Adrenal gland (tissue), 12 donors: ENCODE results near the gene SLC38A5. TPM values are rescaled to one million over a fixed set of nuclear protein-coding genes. Genes with fewer than 3 reads are reported as not detected.

Source experiments
- DNase-seq, 7 donors: peaks; one replicate each; pipeline ENCODE4 v3.0.0-alpha.2; 2019 to 2020
- H3K27ac ChIP-seq, 5 donors: fragments of 200-600 bp; sonication (generic) in 4 of 5; 1 replicate in 3 of 5; 2 replicates in 2 of 5; pipeline versions ENCODE4 v1.5.1 to v1.8.0; 2016 to 2020; ENCODE audit warnings: mild to moderate bottlenecking in 1 of 5
- H3K27me3 ChIP-seq: fragments of 200-600 bp; 2 replicates; pipeline ENCODE4 v1.8.0; 2021
- H3K36me3 ChIP-seq, 2 donors: fragments of 200-600 bp; replicated peaks in 1 of 2; 1 replicate in 1 of 2; 2 replicates in 1 of 2; pipeline versions ENCODE4 v1.5.1 to v1.8.0; 2018 to 2022
- H3K4me1 ChIP-seq, 2 donors: fragments of 200-600 bp; replicated peaks in 1 of 2; 1 replicate in 1 of 2; 2 replicates in 1 of 2; pipeline versions ENCODE4 v1.5.1 to v1.8.0; 2018 to 2021
- H3K4me3 ChIP-seq, 4 donors: fragments of 200-600 bp; sonication (generic) in 3 of 4; one replicate each; pipeline ENCODE4 v1.5.1; 2016 to 2018
- H3K9me3 ChIP-seq, 3 donors: fragments of 200-600 bp; sonication (generic) in 1 of 3; replicated peaks in 1 of 3; 1 replicate in 2 of 3; 2 replicates in 1 of 3; pipeline versions ENCODE4 v1.5.1 to v1.8.0; 2016 to 2021
- CTCF ChIP-seq, 6 experiments: fragments of 450-650 bp in 4 of 6; fragments of 200-600 bp in 2 of 6; sonication (generic) in 1 of 6; IDR thresholded peaks; 1 replicate in 5 of 6; 2 replicates in 1 of 6; pipeline versions ENCODE4 v1.5.1 to v1.8.0; 2016 to 2021; ENCODE audit warnings: antibody characterized with exemption in 6 of 6, mild to moderate bottlenecking in 2 of 6, moderate library complexity in 1 of 6
- POLR2A ChIP-seq, 2 donors: fragments of 450-650 bp; IDR thresholded peaks; one replicate each; pipeline ENCODE4 v1.6.1; 2017; ENCODE audit warnings: antibody characterized with exemption in 2 of 2, mild to moderate bottlenecking in 2 of 2, moderate library complexity in 1 of 2
- WGBS, 4 donors: extraction: QIAGEN DNeasy Blood & Tissue Kit in 2 of 4; methylation state at CpG; one replicate each; pipeline versions ENCODE4 v1.1.5 to v1.1.7; 2013 to 2017; 5-methylcytosine and 5-hydroxymethylcytosine counted together
- intact Hi-C, 2 donors: fragments of 100-400 bp; cut with DNase I; formaldehyde crosslinking; loops; one replicate each; pipeline versions ENCODE4 v1.14.1 to v1.15.0; 2022 to 2023
- polyA plus RNA-seq, 3 donors: library from polyadenylated mRNA; stranded (reverse); fragments of 200-250 nt in 2 of 3; fragments of 350-450 nt in 1 of 3; fragmentation: Illumina TruSeq in 1 of 3; extraction: RNeasy Lipid Tissue Mini Kit (QIAGEN cat#74804) in 1 of 3; gene quantifications; one replicate each; pipeline ENCODE4 v1.2.3, GENCODE V29; 2013 to 2014
- total RNA-seq, 9 donors: library from RNA; depleted of rRNA in 4 of 9; stranded (reverse); fragments of >200 nt in 4 of 9; fragments of 120-200 nt in 1 of 9; fragmentation: NEBNext Ultra II Directional in 1 of 9; extraction: Animal tissue kit (Norgen Biotek cat#: 25700) in 1 of 9; gene quantifications; one replicate each; pipeline versions ENCODE4 v1.1.0 to v1.2.4, GENCODE V29; 2013 to 2023
- donor health status: healthy with polysubstance abuse.
- donor health status: Bipolar disorder and iron deficiency.
- donor health status: DM: yes; HTN: yes; CAD: no.
- donor health status: DM: no; HTN: no; CAD: no.
- donor health status: DM: no; HTN: no; CAD: no.
- donor health status: DM: yes; HTN: yes; CAD: no.

Gene SLC38A5
- total and polyA plus RNA-seq, 12 donors: 0.11 to 6.6 (median 4.6) TPM

DNA sequence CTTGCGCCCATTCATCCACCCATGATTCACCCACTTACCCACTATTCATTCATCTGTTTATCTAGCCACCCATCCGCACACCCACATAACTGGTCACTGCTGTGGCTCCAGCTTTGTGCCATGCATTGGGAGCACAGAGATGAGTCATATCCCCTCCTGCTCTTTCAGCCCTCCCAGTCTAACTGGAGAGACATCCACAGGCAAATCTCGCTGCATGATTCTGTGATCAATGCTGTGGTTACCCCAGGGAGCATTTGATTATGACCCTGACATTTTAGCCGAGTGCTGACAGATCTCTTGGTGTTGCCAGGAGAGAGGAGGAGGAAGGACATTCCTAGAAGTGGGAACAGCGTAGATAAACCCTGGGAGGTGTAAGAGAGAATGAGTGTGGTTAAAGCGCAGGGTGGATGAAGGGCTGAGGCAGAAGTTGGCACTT is 28.3 kb upstream of the SLC38A5 start:
- WGBS, 4 donors: 29 to 57% (median 50%) methylated on average over 6 of the region's 6 CpGs
- no peaks in the 10 kb centered on the region for H3K4me1 ChIP-seq
- H3K27ac ChIP-seq: peak overlapping the region in 2 of 5 donors; percentile 28 to 65
- H3K9me3 ChIP-seq: no peaks in the 10 kb centered on the region
- H3K27me3 ChIP-seq: no peaks in the 10 kb centered on the region
- TF ChIP-seq CTCF (IDR thresholded peaks at IDR 0.05) (no peak), POLR2A (IDR thresholded peaks at IDR 0.05) (peak in 1 of 2 donors; percentile 49)
- no peak overlapping the region for H3K4me3 ChIP-seq
- no peaks in the 10 kb centered on the region for H3K36me3 ChIP-seq
- peak; percentile 53 to 84 (median 69) for DNase-seq
- intact Hi-C loops: loop anchor here in 1 of 2 donors (10.0 kb wide), 1 partner anchor 414 kb away; no protein-coding TSS in a partner anchor

- no peak for TF ChIP-seq CTCF (IDR thresholded peaks at IDR 0.05)
- no peak for TF ChIP-seq POLR2A (IDR thresholded peaks at IDR 0.05)
- Histone ChIP-seq H3K4me3 (no peak overlapping the region), H3K4me1 (no peaks in the 10 kb centered on the region), H3K36me3 (no peaks in the 10 kb centered on the region), H3K27me3 (no peaks in the 10 kb centered on the region), H3K27ac (peak overlapping the region in 3 of 5 donors; percentile 28 to 65 (median 30)), H3K9me3 (no peaks in the 10 kb centered on the region)
- 48 to 63% (median 56%) methylated on average over 2 to 5 of the region's 5 CpGs for WGBS, 4 donors
- intact Hi-C loops: loop anchor here in 1 of 2 donors (10.0 kb wide), 1 partner anchor 413 kb away; no protein-coding TSS in a partner anchor
- DNase-seq: no peak
These were observed 27.8 kb upstream of the SLC38A5 start for GRCh38 chrX:48497871-48498270.

- 72 to 89% (median 78%) methylated on average over 1 to 4 of the region's 4 CpGs for WGBS, 4 donors
- Histone ChIP-seq H3K36me3 (no peaks in the 10 kb centered on the region), H3K4me3 (no peak overlapping the region), H3K9me3 (no peaks in the 10 kb centered on the region), H3K4me1 (no peaks in the 10 kb centered on the region), H3K27me3 (no peaks in the 10 kb centered on the region), H3K27ac (no peak overlapping the region)
- intact Hi-C loops: loop anchor here in 1 of 2 donors (10.0 kb wide), 1 partner anchor 412 kb away; no protein-coding TSS in a partner anchor
- DNase-seq: peak in 2 of 7 donors; percentile 15 to 40
- TF ChIP-seq POLR2A (IDR thresholded peaks at IDR 0.05) (no peak), CTCF (IDR thresholded peaks at IDR 0.05) (no peak)
These were observed 26.6 kb upstream of the SLC38A5 start for GRCh38 chrX:48496660-48497059.

- H3K27ac ChIP-seq: no peak overlapping the region
- no peaks in the 10 kb centered on the region for H3K4me1 ChIP-seq
- no peaks in the 10 kb centered on the region for H3K27me3 ChIP-seq
- intact Hi-C loops: loop anchor here in 1 of 2 donors (10.0 kb wide), 1 partner anchor 409 kb away; no protein-coding TSS in a partner anchor
- no peaks in the 10 kb centered on the region for H3K9me3 ChIP-seq
- WGBS, 4 donors: 9 to 36% (median 24%) methylated on average over 7 to 10 of the region's 10 CpGs
- H3K4me3 ChIP-seq: no peak overlapping the region
- TF ChIP-seq POLR2A (IDR thresholded peaks at IDR 0.05) (no peak), CTCF (IDR thresholded peaks at IDR 0.05) (peak in 5 of 6 experiments; percentile 23 to 48 (median 38))
- H3K36me3 ChIP-seq: no peaks in the 10 kb centered on the region
- DNase-seq: peak in 6 of 7 donors; percentile 58 to 71 (median 65)
These were observed 23.9 kb upstream of the SLC38A5 start for GRCh38 chrX:48493890-48494364.
